SK-N-SH treated with all-trans-retinoic acid at 6 μM for 48 hours (cell line): ENCODE measurements around the gene ZNRF2.

Experiments
- ATAC-seq: fragments of 200-7000 bp; cut with Tn5 transposase; 3 replicates; pipeline ENCODE4 v1.9.1; 2020; ENCODE audit warnings: mild to moderate bottlenecking, moderate library complexity
- BACH2 ChIP-seq: fragments of 250-450 bp; sonication (Bioruptor Pico); IDR thresholded peaks from 2 replicates; pipeline ENCODE4 v1.9.0; 2021; ENCODE audit warnings: mild to moderate bottlenecking, borderline replicate concordance
- CREB5 ChIP-seq: fragments of 250-450 bp; sonication (Bioruptor Pico); IDR thresholded peaks from 2 replicates; pipeline ENCODE4 v1.5.1; 2020; ENCODE audit warnings: low read depth, mild to moderate bottlenecking, moderate library complexity
- CSDC2 ChIP-seq: fragments of 250-450 bp; sonication (Bioruptor Pico); IDR thresholded peaks from 2 replicates; pipeline ENCODE4 v1.5.0; 2020; ENCODE audit warnings: mild to moderate bottlenecking, moderate library complexity
- CSRNP3 ChIP-seq: fragments of 250-450 bp; sonication (Bioruptor Pico); IDR thresholded peaks from 2 replicates; pipeline ENCODE4 v1.5.1; 2021; ENCODE audit warnings: mild to moderate bottlenecking, moderate library complexity
- ESRRG ChIP-seq: fragments of 250-450 bp; sonication (Bioruptor Pico); IDR thresholded peaks from 2 replicates; pipeline ENCODE4 v1.6.1; 2021; ENCODE audit warnings: mild to moderate bottlenecking
- OSR1 ChIP-seq: fragments of 250-450 bp; sonication (Bioruptor Pico); IDR thresholded peaks from 2 replicates; pipeline ENCODE4 v1.8.0; 2022; ENCODE audit warnings: moderate library complexity, mild to moderate bottlenecking, inconsistent platforms
- PATZ1 ChIP-seq: fragments of 250-450 bp; sonication (Bioruptor Pico); IDR thresholded peaks from 2 replicates; pipeline ENCODE4 v1.8.0; 2020; ENCODE audit warnings: mild to moderate bottlenecking, moderate library complexity, borderline replicate concordance
- PPARA ChIP-seq: fragments of 250-450 bp; sonication (Bioruptor Pico); IDR thresholded peaks from 2 replicates; pipeline ENCODE4 v1.5.0; 2020; ENCODE audit warnings: mild to moderate bottlenecking, borderline replicate concordance
- RARB ChIP-seq: fragments of 250-450 bp; sonication (Bioruptor Pico); IDR thresholded peaks from 2 replicates; pipeline ENCODE4 v1.8.0; 2021; ENCODE audit warnings: mild to moderate bottlenecking, moderate library complexity
- SNAI2 ChIP-seq: fragments of 250-450 bp; sonication (Bioruptor Pico); IDR thresholded peaks from 2 replicates; pipeline ENCODE4 v1.5.0; 2020; ENCODE audit warnings: mild to moderate bottlenecking, moderate library complexity
- TCF4 ChIP-seq: fragments of 250-450 bp; sonication (Bioruptor Pico); IDR thresholded peaks from 2 replicates; pipeline ENCODE4 v1.8.0; 2021; ENCODE audit warnings: mild to moderate bottlenecking, moderate library complexity, borderline replicate concordance
- TSHZ2 ChIP-seq: fragments of 250-450 bp; sonication (Bioruptor Pico); IDR thresholded peaks from 2 replicates; pipeline ENCODE4 v1.5.0; 2020; ENCODE audit warnings: mild to moderate bottlenecking, moderate library complexity
- ZNF565 ChIP-seq: fragments of 450-650 bp; formaldehyde crosslinking; conservative IDR thresholded peaks from 2 replicates; pipeline ENCODE4 v1.5.0; 2020; ENCODE audit warnings: low read depth, mild to moderate bottlenecking, moderate library complexity
- ZNF8 ChIP-seq: fragments of 450-650 bp; formaldehyde crosslinking; IDR thresholded peaks from 2 replicates; pipeline ENCODE4 v1.5.0; 2020; ENCODE audit warnings: mild to moderate bottlenecking, moderate library complexity

ZNRF2 gene

GRCh38 chr7:30321089-30321881 is 36.9 kb downstream of the ZNRF2 start (continued):
- TF ChIP-seq CSRNP3 (CRISPR knock-in tag) (no peak), CREB5 (no peak), CSDC2 (CRISPR knock-in tag) (no peak), BACH2 (CRISPR knock-in tag) (no peak), SNAI2 (no peak)

GRCh38 chr7:30321882-30322192 is 37.4 kb downstream of the ZNRF2 start:
- ATAC-seq: no peak
- TF ChIP-seq TSHZ2: no peak
- no peak for TF ChIP-seq RARB (CRISPR knock-in tag)
- TF ChIP-seq PPARA (CRISPR knock-in tag): no peak
- TF ChIP-seq TCF4 (CRISPR knock-in tag): no peak
- no peak for TF ChIP-seq CREB5
- no peak for TF ChIP-seq CSRNP3 (CRISPR knock-in tag)
- TF ChIP-seq ZNF8: no peak
- no peak for TF ChIP-seq PATZ1 (CRISPR knock-in tag)
- TF ChIP-seq, all 23 proteins: peak for 0

GRCh38 chr7:30322271-30323005 is 38.0 kb downstream of the ZNRF2 start:
- ATAC-seq: peak; percentile 54
- TF ChIP-seq ZNF565 (CRISPR knock-in tag) (no peak), CREB5 (no peak), OSR1 (no peak), ESRRG (CRISPR knock-in tag) (no peak)

GRCh38 chr7:30323006-30323355 is 38.6 kb downstream of the ZNRF2 start:
- no peak for ATAC-seq
- TF ChIP-seq PPARA (CRISPR knock-in tag): no peak
